Measurements from ENCODE around the gene PRKACA.

GRCh38 chr19:14119146-14119545, 1.6 kb upstream of the PRKACA start:
- TF ChIP-seq CTCF (conservative IDR thresholded peaks at IDR 0.05 in 1 of 2, IDR thresholded peaks at IDR 0.05 in 1 of 2; ENCODE audit: extremely low read depth in 1 of 2, insufficient read depth in 1 of 2, low read depth in 1 of 2, low read length in 2 of 2) (no peak), EZH2 (IDR thresholded peaks at IDR 0.05; ENCODE audit: borderline replicate concordance, low read length) (no peak)
